ENCODE data around the gene SLC12A8.

- TF ChIP-seq, protein P1, sequence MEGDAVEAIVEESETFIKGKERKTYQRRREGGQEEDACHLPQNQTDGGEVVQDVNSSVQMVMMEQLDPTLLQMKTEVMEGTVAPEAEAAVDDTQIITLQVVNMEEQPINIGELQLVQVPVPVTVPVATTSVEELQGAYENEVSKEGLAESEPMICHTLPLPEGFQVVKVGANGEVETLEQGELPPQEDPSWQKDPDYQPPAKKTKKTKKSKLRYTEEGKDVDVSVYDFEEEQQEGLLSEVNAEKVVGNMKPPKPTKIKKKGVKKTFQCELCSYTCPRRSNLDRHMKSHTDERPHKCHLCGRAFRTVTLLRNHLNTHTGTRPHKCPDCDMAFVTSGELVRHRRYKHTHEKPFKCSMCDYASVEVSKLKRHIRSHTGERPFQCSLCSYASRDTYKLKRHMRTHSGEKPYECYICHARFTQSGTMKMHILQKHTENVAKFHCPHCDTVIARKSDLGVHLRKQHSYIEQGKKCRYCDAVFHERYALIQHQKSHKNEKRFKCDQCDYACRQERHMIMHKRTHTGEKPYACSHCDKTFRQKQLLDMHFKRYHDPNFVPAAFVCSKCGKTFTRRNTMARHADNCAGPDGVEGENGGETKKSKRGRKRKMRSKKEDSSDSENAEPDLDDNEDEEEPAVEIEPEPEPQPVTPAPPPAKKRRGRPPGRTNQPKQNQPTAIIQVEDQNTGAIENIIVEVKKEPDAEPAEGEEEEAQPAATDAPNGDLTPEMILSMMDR (conservative IDR thresholded peaks at IDR 0.05; ENCODE audit: low read depth, low read length), result no peak
- no peak for TF ChIP-seq EZH2 (IDR thresholded peaks at IDR 0.05; ENCODE audit: borderline replicate concordance, low read depth, low read length, poor library complexity, severe bottlenecking)
These were observed 139.1 kb downstream of the SLC12A8 start for GRCh38 chr3:125073390-125073905.
